Measurements from ENCODE around the gene COG8. TPM values are rescaled to one million over a fixed set of nuclear protein-coding genes. Genes with fewer than 3 reads are reported as not detected.

Gene COG8
- total and polyA plus RNA-seq, 4 donors = 11.2 to 37.4 (median 24.2) TPM

GRCh38 chr16:69319381-69319780 is 20.0 kb downstream of the COG8 start:
- no peak for DNase-seq (ENCODE audit: low spot score)
- Histone ChIP-seq H3K4me3 (ENCODE audit: low read depth in 1 of 3, low read length in 3 of 3) (no peak overlapping the region), H3K27me3 (ENCODE audit: control insufficient read depth in 4 of 4, insufficient read depth in 4 of 4, low read length in 3 of 4) (no peaks in the 10 kb centered on the region), H3K9ac (ENCODE audit: low read depth in 1 of 2, low read length in 2 of 2) (no peak overlapping the region), H3K36me3 (ENCODE audit: control insufficient read depth in 4 of 4, insufficient read depth in 3 of 4, low read depth in 1 of 4, low read length in 3 of 4) (peaks cover 23 to 51% (median 37%) of the 10 kb centered on the region in 4 donors), H3K27ac (ENCODE audit: low read depth in 1 of 2, low read length in 2 of 2) (no peak overlapping the region), H3K4me1 (ENCODE audit: control insufficient read depth in 4 of 4, insufficient read depth in 4 of 4, low read length in 3 of 4) (peaks cover 15 to 66% (median 53%) of the 10 kb centered on the region in 4 donors), H3K9me3 (ENCODE audit: control insufficient read depth in 4 of 4, low read length in 3 of 4) (no peaks in the 10 kb centered on the region)
- TF ChIP-seq GABPA (IDR thresholded peaks at IDR 0.05 in 1 of 2, conservative IDR thresholded peaks at IDR 0.05 in 1 of 2) (no peak), CTCF (IDR thresholded peaks at IDR 0.05; ENCODE audit: low read depth, low read length, missing input control) (no peak), FOXA1 (IDR thresholded peaks at IDR 0.05) (no peak), RAD21 (IDR thresholded peaks at IDR 0.05) (no peak), NR2F2 (IDR thresholded peaks at IDR 0.05) (no peak), TAF1 (conservative IDR thresholded peaks at IDR 0.05) (no peak), MAX (IDR thresholded peaks at IDR 0.05) (no peak), FOXA2 (IDR thresholded peaks at IDR 0.05) (no peak), HNF4A (conservative IDR thresholded peaks at IDR 0.05) (no peak), JUND (IDR thresholded peaks at IDR 0.05) (no peak), EGR1 (IDR thresholded peaks at IDR 0.05; ENCODE audit: low read depth in 2 of 2) (no peak), HNF4G (IDR thresholded peaks at IDR 0.05) (no peak), ZBTB33 (IDR thresholded peaks at IDR 0.05) (no peak), RXRA (IDR thresholded peaks at IDR 0.05) (no peak)
- 96% methylated on average over 9 of the region's 9 CpGs for WGBS

- Histone ChIP-seq H3K36me3 (ENCODE audit: control insufficient read depth in 4 of 4, insufficient read depth in 3 of 4, low read depth in 1 of 4, low read length in 3 of 4) (peaks cover 23 to 51% (median 37%) of the 10 kb centered on the region in 4 donors), H3K4me3 (ENCODE audit: low read depth in 1 of 3, low read length in 3 of 3) (no peak overlapping the region), H3K27ac (ENCODE audit: low read depth in 1 of 2, low read length in 2 of 2) (no peak overlapping the region), H3K4me1 (ENCODE audit: control insufficient read depth in 4 of 4, insufficient read depth in 4 of 4, low read length in 3 of 4) (peaks cover 14 to 64% (median 52%) of the 10 kb centered on the region in 4 donors), H3K27me3 (ENCODE audit: control insufficient read depth in 4 of 4, insufficient read depth in 4 of 4, low read length in 3 of 4) (no peaks in the 10 kb centered on the region), H3K9me3 (ENCODE audit: control insufficient read depth in 4 of 4, low read length in 3 of 4) (no peaks in the 10 kb centered on the region), H3K9ac (ENCODE audit: low read depth in 1 of 2, low read length in 2 of 2) (no peak overlapping the region)
- WGBS = 72% methylated on average over 10 of the region's 10 CpGs
- DNase-seq (ENCODE audit: low spot score) = no peak
- TF ChIP-seq SP1 (IDR thresholded peaks at IDR 0.05) (peak; percentile 23), HNF4A (conservative IDR thresholded peaks at IDR 0.05) (peak in 1 of 2 donors; percentile 50), HNF4G (IDR thresholded peaks at IDR 0.05) (no peak), ATF3 (IDR thresholded peaks at IDR 0.05) (no peak), TAF1 (conservative IDR thresholded peaks at IDR 0.05) (no peak), NR2F2 (IDR thresholded peaks at IDR 0.05) (peak; percentile 68), RXRA (IDR thresholded peaks at IDR 0.05) (peak; percentile 67 to 86), EGR1 (IDR thresholded peaks at IDR 0.05; ENCODE audit: low read depth in 2 of 2) (no peak), MAX (IDR thresholded peaks at IDR 0.05) (no peak), FOXA2 (IDR thresholded peaks at IDR 0.05) (no peak), CTCF (IDR thresholded peaks at IDR 0.05; ENCODE audit: low read depth, low read length, missing input control) (no peak), ZBTB33 (IDR thresholded peaks at IDR 0.05) (no peak)
Observed at GRCh38 chr16:69318911-69319289, 20.5 kb downstream of the COG8 start.
